PFSK-1 (cell line): Measurements from ENCODE around the gene NUDT6.

ENCODE experiments used
- FOXP2 ChIP-seq: optimal IDR thresholded peaks from 2 replicates; pipeline ENCODE3; 2011; ENCODE audit warnings: borderline replicate concordance, control low read depth, inconsistent platforms; ENCODE audit not compliant: insufficient read depth; ENCODE audit errors: extremely low read length, extremely low read depth
- POLR2AphosphoS5 ChIP-seq: IDR thresholded peaks from 2 replicates; pipeline ENCODE4 v1.6.1; 2012; ENCODE audit warnings: low read depth, mild to moderate bottlenecking, control low read depth, low read length, moderate library complexity
- REST ChIP-seq, 2 experiments: IDR thresholded peaks; 2 replicates each; pipeline versions ENCODE4 v1.6.1 to v1.8.0; 2011 to 2012; ENCODE audit warnings: low read depth in 2 of 2, low read length in 2 of 2, control low read depth in 1 of 2, inconsistent platforms in 1 of 2, mild to moderate bottlenecking in 1 of 2, moderate library complexity in 1 of 2; ENCODE audit not compliant: insufficient read depth in 1 of 2
- SIN3A ChIP-seq: IDR thresholded peaks from 2 replicates; pipeline ENCODE4 v1.6.1; 2012; ENCODE audit warnings: mild to moderate bottlenecking, low read length, moderate library complexity, borderline replicate concordance; ENCODE audit not compliant: insufficient read depth
- TAF1 ChIP-seq: IDR thresholded peaks from 2 replicates; pipeline ENCODE4 v1.6.1; 2012; ENCODE audit warnings: low read length, control low read depth, borderline replicate concordance; ENCODE audit not compliant: insufficient read depth

NUDT6 gene

GRCh38 chr4:122963216-122963615 lies 40.8 kb upstream of the NUDT6 start:
- no peak for TF ChIP-seq SIN3A

- TF ChIP-seq REST (IDR thresholded peaks at IDR 0.05; ENCODE audit: insufficient read depth in 1 of 2, low read depth in 2 of 2, low read length in 2 of 2) = no peak
- TF ChIP-seq SIN3A = no peak
- TF ChIP-seq TAF1 = no peak
- TF ChIP-seq FOXP2 = no peak
- TF ChIP-seq POLR2AphosphoS5 = no peak
These were observed 38.2 kb upstream of the NUDT6 start for GRCh38 chr4:122960611-122961000.

DNA sequence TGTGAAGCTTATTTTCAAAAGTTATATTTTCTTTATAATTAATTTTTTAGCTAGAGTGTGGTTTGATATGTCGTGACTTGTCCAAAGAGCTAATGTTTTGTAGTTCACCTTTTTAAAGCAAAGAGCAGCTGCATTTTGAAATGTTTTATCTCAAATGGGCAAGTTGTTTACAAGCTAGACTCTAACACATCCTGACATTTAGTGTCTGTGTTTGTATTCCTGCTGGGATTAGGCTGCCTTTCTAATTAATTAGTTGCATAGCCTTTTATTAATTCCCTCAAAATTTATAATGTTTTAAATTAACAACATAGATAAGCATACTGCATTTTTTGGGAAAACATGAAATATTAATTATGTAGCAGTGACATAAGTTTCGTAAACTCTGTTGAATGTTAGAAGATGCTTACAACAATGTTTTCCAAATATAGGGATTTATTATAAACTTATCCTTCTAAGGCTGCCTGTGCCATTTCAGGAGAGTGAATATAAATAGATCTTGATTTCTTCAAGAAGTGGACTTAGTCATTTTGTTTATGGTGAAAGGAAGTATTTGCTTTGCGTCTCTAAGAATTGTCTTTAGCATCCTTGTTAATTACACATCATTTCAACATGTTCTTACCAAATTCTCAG lies 37.7 kb upstream of the NUDT6 start:
- TF ChIP-seq TAF1 = no peak
- TF ChIP-seq FOXP2 = no peak
- no peak for TF ChIP-seq REST (IDR thresholded peaks at IDR 0.05; ENCODE audit: insufficient read depth in 1 of 2, low read depth in 2 of 2, low read length in 2 of 2)
- TF ChIP-seq SIN3A = no peak
- TF ChIP-seq POLR2AphosphoS5 = no peak

DNA sequence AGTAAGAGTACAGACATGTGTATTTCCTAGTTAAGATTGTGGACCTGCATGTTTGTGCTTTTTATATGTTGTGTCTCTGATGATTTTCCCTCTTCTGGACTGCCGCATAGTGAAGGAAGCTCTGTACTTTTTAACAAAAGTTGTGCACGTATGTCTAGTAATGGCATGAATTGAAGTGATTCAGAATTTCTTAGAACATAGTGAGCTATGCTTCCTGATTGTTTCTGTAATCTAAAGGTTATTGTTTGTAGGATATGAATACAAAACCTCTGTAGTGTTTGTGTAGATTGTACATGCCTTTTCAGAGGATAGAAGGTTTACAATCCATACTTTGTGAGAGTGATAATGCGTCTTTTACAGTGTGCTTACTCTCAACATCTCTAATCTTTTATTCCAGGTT lies 37.0 kb upstream of the NUDT6 start:
- TF ChIP-seq POLR2AphosphoS5 = no peak
- TF ChIP-seq TAF1 = no peak
- no peak for TF ChIP-seq REST (IDR thresholded peaks at IDR 0.05; ENCODE audit: insufficient read depth in 1 of 2, low read depth in 2 of 2, low read length in 2 of 2)
- TF ChIP-seq FOXP2 = no peak
- no peak for TF ChIP-seq SIN3A

DNA sequence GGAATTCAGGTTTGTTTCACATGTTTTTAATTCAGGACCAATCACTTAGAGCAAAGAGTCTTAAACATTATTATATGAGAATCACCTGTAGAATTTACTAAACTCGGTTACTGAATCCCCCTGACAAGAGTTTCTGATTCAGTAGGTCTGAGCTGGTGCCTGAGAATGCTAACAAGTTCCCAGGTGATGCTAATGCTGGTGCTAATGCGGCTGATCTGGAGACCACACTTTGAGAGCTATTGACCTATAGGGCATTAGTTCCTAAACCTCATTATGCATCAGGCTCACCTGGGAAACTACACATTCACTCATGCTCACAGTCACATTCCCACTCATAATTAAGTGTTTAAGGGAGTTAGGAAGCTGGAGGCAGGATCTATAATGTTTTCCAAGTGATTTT lies 36.1 kb upstream of the NUDT6 start:
- TF ChIP-seq SIN3A = no peak

- TF ChIP-seq TAF1 (no peak), POLR2AphosphoS5 (no peak), FOXP2 (no peak), REST (IDR thresholded peaks at IDR 0.05; ENCODE audit: insufficient read depth in 1 of 2, low read depth in 2 of 2, low read length in 2 of 2) (no peak), SIN3A (no peak)
These were observed 31.5 kb upstream of the NUDT6 start for GRCh38 chr4:122953924-122954323.
